NCI-H526 (cell line): ENCODE data around the gene ZNF438.
"Not testable (repeated sequence)": the region's sequence is repeated elsewhere in the genome, so short reads cannot be mapped to it uniquely, and the experiment has no call there.

ENCODE experiments used
- DNase-seq, 2 experiments: peaks; one replicate each; lab custom pipeline; 2025; lab: John Stamatoyannopoulos, UW

The ZNF438 gene

DNA sequence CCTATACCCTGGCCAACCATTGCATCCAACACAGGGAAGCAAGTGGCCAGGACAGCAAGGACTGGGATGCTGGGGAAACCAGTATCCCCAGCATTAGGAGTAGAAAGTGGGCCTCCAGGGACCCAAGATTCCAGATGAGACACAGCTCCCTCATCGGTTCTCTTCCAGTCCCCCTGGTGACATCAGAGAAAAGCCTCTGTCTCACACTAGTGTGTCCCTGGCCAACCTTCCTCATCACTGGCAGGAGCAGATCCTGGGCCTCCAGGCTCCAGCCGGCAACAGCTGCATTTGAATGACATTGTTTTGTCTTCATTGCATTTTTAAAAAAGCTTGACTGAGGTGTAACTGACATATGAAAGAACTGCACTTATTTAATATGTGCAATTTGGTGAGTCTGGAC is 224.8 kb downstream of the ZNF438 start:
- no peak for DNase-seq

DNA sequence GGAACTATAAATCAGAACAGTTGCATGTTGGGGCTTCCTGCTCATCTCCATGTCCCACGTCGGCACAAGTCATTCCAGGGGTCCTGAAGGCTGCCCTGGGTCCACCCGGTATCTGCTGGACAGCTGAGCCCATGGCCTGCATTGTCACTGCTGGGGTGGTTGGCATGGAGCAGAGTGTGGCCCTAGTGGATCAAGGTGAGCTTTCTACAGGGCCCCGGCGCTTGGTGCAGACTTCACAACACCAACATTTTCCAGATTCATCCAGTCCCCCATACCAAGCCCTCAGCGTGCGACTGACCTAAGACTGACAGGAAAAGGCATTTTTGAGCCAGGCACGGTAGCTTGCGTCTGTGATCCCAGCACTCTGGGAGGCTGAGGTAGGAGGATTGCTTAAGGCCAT is 226.6 kb downstream of the ZNF438 start:
- DNase-seq, result no peak

DNA sequence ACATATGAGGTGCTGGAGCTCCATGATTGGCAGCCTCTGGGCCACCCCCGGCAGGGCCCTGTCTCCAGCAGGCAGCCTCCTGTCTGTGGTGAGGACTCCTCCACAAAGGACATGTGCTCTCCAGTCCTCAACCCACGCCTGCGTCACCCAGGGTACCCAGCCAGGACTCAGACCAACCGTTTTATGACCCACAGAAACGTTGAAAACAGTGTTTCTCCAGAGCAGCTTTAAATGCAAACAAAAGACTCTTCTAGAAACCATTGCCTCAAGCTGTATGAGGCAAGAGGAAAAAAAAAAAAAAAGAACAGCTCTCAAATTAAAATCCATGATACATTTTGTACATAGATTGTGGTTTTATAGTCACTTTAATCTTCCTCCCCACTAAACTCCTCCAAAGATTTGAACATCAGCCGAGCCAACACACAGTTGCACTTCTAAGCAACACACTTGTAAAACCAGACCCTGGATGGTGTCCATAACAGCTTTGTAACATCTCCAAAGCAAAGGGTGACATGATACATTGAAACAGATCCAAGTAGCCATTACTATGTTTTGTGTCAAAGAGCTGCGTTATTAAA is 227.1 kb downstream of the ZNF438 start:
- DNase-seq, result no peak

DNA sequence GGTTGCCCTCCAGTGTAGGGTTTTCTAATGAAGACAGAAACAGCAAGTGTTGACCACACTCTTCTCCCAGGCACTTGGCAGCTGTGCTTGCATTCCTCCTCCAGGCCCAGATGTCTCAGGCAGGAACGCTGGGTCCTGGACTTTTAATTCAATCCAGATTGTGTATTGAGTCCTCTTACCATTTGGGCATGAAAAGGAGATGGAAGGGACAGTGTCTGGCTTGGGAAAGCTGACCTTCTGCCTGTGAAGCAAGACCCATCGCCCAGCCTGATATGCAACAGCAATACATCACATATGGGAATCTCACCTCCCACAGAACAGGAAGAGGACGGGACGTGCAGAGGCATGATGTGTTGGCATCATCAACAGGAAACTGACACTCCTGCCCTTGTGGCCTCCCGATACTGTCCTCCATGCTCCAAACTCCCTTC is 227.8 kb downstream of the ZNF438 start:
- no peak for DNase-seq

DNA sequence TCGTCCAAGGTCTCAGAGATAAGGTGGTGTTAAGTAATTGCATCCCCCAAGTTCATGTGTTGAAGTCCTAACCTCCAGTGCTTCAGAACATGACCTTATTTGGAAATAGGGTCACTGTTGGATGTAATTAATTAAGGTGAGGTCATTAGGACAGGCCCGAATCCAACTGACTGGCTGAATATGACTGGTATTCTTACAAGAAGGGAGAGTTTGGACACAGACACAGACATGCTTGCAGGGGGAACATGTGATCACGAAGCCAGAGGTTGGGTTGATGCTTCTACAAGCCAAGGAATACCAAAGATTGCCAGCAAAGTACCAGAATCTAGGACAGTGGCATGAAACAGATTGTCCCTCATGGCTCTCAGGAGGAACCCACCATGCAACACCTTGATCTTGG is 228.6 kb downstream of the ZNF438 start:
- no peak for DNase-seq

DNA sequence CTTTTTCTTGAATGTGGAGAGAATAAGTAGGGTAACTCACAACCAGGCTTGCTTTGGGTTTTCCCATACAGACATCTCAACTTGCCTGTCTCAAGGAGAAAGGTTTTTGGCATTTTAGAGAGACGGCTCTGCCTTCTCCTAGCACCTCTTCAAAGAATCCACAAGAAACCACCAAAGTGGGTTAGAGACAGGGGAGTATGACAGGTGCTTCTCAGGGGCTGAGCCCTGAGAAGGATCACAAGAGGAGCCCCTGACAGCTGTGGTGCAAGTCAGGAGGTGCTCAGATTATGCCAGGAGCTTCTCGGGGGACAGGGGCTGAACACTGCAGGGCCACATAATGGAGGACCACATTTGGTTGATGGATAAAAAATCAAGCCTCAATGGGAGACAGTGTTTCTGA is 231.3 kb downstream of the ZNF438 start:
- no peak for DNase-seq

DNA sequence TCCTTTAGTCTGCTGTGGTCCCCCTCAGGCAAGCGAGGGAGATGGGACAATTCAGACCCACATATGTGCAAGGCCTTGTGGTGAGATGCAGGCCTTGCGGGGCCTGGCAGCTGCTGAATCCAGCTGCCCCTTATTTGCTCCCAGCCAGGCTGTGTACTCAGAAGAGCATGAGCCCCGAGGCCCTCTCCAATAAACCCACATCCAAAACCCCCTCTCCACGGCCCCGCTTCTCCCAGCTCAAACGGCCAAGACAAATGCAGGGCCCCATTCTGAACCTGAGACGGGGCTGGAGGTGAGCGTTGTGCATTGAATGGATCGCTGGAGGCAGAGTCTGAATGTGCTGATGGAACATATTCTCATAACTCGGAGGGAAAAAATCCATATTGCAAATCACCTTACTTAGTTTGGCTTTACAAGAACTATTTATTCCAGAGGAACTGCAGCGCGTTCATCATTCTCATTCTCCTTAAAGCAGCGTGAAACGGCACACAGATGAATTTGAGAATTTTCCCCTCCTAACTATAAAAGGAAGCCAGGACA is 232.9 kb downstream of the ZNF438 start:
- no peak for DNase-seq

DNA sequence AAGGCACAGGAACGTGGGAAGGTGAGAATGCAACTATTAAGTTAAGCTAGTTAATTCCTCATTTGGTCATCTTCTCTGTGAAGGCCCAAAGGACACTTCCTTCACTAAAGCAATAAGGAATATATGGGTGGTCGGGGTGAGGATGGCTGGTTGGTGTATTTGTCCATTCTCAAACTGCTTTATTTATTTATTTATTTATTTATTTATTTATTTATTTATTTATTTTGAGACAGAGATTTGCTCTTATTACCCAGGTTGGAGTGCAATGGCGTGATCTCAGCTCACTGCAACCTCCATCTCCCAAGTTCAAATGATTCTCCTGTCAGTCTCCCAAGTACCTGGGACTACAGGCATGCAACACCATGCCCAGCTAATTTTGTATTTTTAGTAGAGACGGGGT is 236.6 kb downstream of the ZNF438 start:
- DNase-seq, result not testable (repeated sequence)
